Measurements from ENCODE around the gene CD5L.

Gene CD5L

GRCh38 chr1:157862114-157863070 lies 20.8 kb upstream of the CD5L start:
- no peak overlapping the region for H3K4me3 ChIP-seq (ENCODE audit: control insufficient read depth, low read depth, low read length)
- no peak for DNase-seq (ENCODE audit: low read depth)
- no peak for TF ChIP-seq CTCF (IDR thresholded peaks at IDR 0.05; ENCODE audit: control insufficient read depth, insufficient read depth, low read depth, low read length, missing control alignments)

DNA sequence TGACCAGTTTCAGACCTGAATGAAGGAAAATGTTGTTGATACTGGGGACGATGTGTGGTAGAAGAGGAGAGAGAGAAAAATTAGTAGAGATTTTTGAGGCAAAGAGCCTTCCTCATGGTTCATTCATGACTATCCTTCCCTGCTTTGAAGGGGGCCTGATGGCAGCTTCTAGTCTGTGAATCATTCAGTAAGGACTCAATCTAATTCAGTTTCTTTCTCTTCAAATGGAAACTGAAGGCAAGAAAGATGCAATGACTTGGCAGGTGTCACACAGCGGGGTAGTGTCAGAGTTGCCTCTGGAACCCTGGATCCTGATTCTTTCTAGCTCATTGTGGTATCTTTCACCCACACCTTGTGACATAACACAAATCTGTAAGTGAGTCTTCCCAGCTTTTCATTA lies 14.9 kb upstream of the CD5L start:
- H3K4me3 ChIP-seq (ENCODE audit: control insufficient read depth, low read depth, low read length): no peak overlapping the region
- TF ChIP-seq CTCF (IDR thresholded peaks at IDR 0.05; ENCODE audit: control insufficient read depth, insufficient read depth, low read depth, low read length, missing control alignments): no peak
- DNase-seq (ENCODE audit: low read depth): no peak

DNA sequence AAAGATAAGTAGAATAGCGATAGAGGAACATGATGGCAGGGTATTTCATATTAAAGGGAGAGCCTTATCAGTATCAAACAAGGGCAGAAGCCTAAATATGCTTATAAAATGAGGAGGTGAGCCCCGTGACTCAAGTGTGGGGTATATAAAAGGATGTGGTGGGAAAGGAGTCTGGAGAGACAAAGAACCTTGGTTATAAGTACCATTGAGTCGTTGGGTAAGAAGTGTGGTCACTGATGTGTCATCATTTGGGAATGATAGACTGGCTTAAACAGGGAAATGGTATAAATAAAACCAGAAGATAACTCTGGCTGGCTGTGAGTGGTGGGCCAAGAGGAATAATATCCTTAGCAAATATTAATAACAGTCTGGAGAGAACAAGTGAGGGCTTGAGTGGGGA lies 10.9 kb upstream of the CD5L start:
- H3K4me3 ChIP-seq (ENCODE audit: control insufficient read depth, low read depth, low read length): no peak overlapping the region
- DNase-seq (ENCODE audit: low read depth): no peak
- no peak for TF ChIP-seq CTCF (IDR thresholded peaks at IDR 0.05; ENCODE audit: control insufficient read depth, insufficient read depth, low read depth, low read length, missing control alignments)

- H3K4me3 ChIP-seq (ENCODE audit: control insufficient read depth, low read depth, low read length): no peak overlapping the region
- DNase-seq (ENCODE audit: low read depth): no peak
These were observed 7.7 kb upstream of the CD5L start for GRCh38 chr1:157849229-157849875.

DNA sequence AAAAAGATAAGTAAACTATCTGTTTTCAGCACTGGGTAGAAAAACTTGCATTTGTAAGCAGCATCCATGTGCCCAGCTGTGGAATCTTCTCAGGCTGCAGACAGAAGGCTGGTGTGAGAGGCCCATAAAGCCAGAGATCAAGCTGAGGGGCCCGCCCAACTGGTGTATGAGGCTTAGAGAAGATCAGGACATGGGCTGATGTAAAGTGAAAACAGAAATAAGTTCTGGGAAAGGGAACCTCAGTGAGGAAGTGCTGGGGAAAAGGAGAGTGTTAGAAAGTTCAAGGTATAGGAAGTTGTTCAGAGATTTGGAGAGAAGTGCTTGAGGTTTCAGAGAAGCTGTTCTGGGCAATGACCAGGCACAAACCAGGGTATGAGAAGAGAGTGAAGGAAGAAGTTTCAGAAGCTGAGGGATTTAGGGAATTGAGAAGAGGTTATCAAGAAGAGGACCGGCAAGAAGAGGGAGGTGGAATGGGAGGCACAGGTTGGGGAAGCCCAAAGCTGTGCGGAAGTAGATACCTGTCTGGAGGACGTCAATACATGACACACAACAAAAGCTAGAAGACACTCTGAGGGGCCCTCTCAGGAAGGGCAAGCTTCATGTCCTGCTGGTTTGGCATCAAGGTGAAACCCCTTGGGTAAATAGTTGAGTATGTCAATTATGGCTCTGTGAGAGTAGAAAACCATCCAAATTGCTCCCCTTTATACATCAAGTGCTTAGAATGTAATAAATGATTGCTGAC lies 2.7 kb upstream of the CD5L start:
- DNase-seq (ENCODE audit: low read depth): no peak
- H3K4me3 ChIP-seq (ENCODE audit: control insufficient read depth, low read depth, low read length): no peak overlapping the region
- TF ChIP-seq CTCF (IDR thresholded peaks at IDR 0.05; ENCODE audit: control insufficient read depth, insufficient read depth, low read depth, low read length, missing control alignments): no peak

More at GRCh38 chr1:157849229-157849875, 7.7 kb upstream of the CD5L start:
- TF ChIP-seq CTCF (IDR thresholded peaks at IDR 0.05; ENCODE audit: control insufficient read depth, insufficient read depth, low read depth, low read length, missing control alignments): no peak

- no peak for TF ChIP-seq CTCF (IDR thresholded peaks at IDR 0.05; ENCODE audit: control insufficient read depth, insufficient read depth, low read depth, low read length, missing control alignments)
- no peak overlapping the region for H3K4me3 ChIP-seq (ENCODE audit: control insufficient read depth, low read depth, low read length)
- DNase-seq (ENCODE audit: low read depth): no peak
These were observed 1.3 kb upstream of the CD5L start for GRCh38 chr1:157842939-157843338.

All from AG09309 (cell line).